Cardiac fibroblast (primary cell): Measurements from ENCODE around the gene MAGI2.
A peak's percentile ranks its signal among the peaks of the same experiment; 100 is the strongest.

Experiments used
- DNase-seq, 2 donors: peaks; one replicate each; pipeline versions ENCODE4 v3.0.0 to v3.0.0-alpha.2; 2010; ENCODE audit warnings: low read depth in 2 of 2
- H3K4me3 ChIP-seq, 2 donors: replicated peaks in 1 of 2; 1 replicate in 1 of 2; 2 replicates in 1 of 2; pipeline ENCODE4 v1.5.1; 2011; ENCODE audit warnings: low read depth in 2 of 2, low read length in 2 of 2, mild to moderate bottlenecking in 2 of 2, moderate library complexity in 1 of 2
- TF ChIP-seq, protein P1 (sequence below): IDR thresholded peaks from one replicate; pipeline ENCODE4 v1.5.1; 2011; ENCODE audit warnings: low read depth, mild to moderate bottlenecking, low read length, inconsistent platforms

Gene MAGI2

GRCh38 chr7:79217468-79217867, 236.0 kb downstream of the MAGI2 start:
- no peak overlapping the region for H3K4me3 ChIP-seq
- TF ChIP-seq, protein P1, sequence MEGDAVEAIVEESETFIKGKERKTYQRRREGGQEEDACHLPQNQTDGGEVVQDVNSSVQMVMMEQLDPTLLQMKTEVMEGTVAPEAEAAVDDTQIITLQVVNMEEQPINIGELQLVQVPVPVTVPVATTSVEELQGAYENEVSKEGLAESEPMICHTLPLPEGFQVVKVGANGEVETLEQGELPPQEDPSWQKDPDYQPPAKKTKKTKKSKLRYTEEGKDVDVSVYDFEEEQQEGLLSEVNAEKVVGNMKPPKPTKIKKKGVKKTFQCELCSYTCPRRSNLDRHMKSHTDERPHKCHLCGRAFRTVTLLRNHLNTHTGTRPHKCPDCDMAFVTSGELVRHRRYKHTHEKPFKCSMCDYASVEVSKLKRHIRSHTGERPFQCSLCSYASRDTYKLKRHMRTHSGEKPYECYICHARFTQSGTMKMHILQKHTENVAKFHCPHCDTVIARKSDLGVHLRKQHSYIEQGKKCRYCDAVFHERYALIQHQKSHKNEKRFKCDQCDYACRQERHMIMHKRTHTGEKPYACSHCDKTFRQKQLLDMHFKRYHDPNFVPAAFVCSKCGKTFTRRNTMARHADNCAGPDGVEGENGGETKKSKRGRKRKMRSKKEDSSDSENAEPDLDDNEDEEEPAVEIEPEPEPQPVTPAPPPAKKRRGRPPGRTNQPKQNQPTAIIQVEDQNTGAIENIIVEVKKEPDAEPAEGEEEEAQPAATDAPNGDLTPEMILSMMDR, result no peak
- DNase-seq, result peak in 1 of 2 donors; percentile 18

GRCh38 chr7:79216236-79216635, 237.2 kb downstream of the MAGI2 start:
- H3K4me3 ChIP-seq, result no peak overlapping the region
- no peak for DNase-seq
- TF ChIP-seq, protein P1, result no peak

- no peak overlapping the region for H3K4me3 ChIP-seq
- TF ChIP-seq, protein P1, result no peak
- DNase-seq, result no peak
These were observed 241.1 kb downstream of the MAGI2 start for GRCh38 chr7:79212334-79212733.

DNA sequence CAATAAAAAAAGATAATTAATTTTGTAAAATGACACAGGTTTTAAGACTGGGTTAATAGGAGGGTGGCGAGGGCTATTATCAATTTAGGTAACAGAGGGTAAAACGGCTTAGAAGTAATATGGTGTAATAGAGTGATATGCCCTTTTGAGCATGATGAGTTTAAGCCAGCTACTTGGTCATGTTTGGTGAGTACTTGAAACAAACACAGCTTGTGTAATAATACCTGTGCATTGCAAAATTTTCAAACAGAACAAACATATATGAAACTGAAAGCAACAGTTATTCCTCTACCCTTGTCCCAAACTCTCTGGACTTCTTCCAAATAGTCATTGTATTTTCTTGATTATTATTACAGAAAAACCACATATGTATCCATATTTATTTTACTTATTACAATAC, 241.7 kb downstream of the MAGI2 start:
- peak in 1 of 2 donors; percentile 31 for DNase-seq
- H3K4me3 ChIP-seq, result no peak overlapping the region
- TF ChIP-seq, protein P1, result no peak

DNA sequence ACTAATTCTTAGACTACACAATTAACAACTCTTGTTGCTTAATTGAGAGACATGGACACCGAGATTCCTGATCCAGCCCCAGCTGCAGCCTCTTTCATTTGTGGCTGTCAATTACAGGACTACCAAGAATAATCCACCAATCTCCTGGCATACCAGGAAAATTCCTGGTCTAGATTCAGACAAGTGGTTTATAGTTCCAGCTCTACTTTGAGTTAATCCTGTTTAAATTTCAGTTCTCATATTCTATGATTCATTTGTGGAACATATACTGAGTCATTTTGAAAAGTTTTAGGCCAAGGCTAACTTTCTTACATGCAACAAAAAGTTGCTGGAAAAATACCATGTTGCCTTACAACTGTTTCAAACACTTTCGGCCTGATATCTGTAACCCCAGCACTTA, 253.5 kb downstream of the MAGI2 start:
- H3K4me3 ChIP-seq, result no peak overlapping the region
- DNase-seq, result peak in 1 of 2 donors; percentile 33
- TF ChIP-seq, protein P1, result no peak

DNA sequence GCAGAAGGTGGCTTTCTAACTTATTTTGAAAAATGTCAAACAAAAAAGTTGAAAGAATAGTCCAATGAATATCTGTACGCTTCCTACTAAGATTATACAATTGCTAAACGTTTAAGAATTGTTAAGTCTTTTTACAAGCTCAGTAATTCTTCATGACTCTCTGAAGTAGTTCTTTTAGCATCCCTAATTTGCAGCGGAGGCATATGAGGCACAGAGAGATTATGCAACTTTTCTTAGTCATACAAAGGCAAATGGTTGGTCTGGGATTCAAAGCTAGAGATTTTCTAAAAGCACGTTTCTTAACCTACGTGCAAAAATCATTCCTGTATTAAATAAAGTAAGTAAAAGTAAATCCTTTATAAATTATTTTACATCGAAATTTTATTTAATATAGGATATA, 254.2 kb downstream of the MAGI2 start:
- H3K4me3 ChIP-seq, result no peak overlapping the region
- TF ChIP-seq, protein P1, result no peak
- DNase-seq, result peak in 1 of 2 donors; percentile 31

DNA sequence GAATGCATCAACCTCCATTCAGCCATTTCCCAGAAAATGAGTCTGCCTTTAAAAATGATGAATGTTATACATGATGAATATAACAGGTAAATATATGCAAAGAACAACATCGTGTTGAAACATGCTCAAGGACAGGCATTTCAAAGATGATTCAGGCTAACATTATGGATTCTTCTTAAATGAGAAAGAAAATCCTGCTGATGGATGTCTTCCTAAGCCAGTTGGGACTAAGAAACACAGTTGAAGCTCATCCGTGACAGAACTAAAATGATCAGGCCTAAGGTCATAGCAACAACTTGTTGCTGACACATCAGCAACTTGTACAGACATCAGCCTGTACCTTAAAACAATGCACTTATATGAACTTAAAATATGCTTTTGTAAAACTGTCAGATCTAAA, 267.9 kb downstream of the MAGI2 start:
- TF ChIP-seq, protein P1, result no peak
- H3K4me3 ChIP-seq, result no peak overlapping the region
- no peak for DNase-seq
